Measurements from ENCODE around the gene AMOT. TPM values are rescaled to one million over a fixed set of nuclear protein-coding genes. Genes with fewer than 3 reads are reported as not detected.

Gene AMOT
- total RNA-seq, 1 donor = 5.1 TPM

DNA sequence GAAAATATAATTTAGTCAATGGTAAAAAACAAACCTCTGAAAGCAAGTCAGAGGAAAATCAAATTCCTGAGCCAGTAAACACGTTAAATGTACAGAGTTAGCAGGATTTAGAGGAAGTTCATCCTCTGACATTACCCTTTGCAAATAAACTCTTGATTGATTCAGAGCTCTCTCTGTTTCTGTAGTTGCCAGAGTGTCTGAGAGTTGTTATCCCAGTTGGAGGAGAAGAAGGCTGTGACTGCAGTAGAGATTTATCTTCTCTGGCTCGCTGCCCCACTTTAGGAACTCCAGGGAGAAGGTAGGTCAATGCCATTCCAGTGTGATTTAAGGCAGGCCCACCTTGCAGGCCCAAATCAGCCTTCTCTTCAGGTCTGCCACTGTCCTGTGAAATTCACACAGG, 6.2 kb upstream of the AMOT start:
- Histone ChIP-seq H3K9me3 (ENCODE audit: low read depth, low read length) (no peaks in the 10 kb centered on the region), H3K4me3 (ENCODE audit: insufficient read depth, low read length) (no peak overlapping the region), H3K4me2 (ENCODE audit: insufficient read depth, low read length) (no peak overlapping the region), H3K79me2 (ENCODE audit: insufficient read depth, low read length) (no peaks in the 10 kb centered on the region), H4K20me1 (ENCODE audit: insufficient read depth, low read length) (no peaks in the 10 kb centered on the region), H3K27me3 (ENCODE audit: insufficient read depth, low read length) (peaks cover 11% of the 10 kb centered on the region), H3K36me3 (ENCODE audit: insufficient read depth, low read length) (no peaks in the 10 kb centered on the region), H2AFZ (ENCODE audit: low read length) (no peak overlapping the region), H3K27ac (ENCODE audit: low read depth, low read length) (no peak overlapping the region), H3K4me1 (ENCODE audit: insufficient read depth, low read length) (no peaks in the 10 kb centered on the region)
- DNase-seq (ENCODE audit: insufficient read length, low spot score, missing footprints) = no peak
- TF ChIP-seq, protein P1, sequence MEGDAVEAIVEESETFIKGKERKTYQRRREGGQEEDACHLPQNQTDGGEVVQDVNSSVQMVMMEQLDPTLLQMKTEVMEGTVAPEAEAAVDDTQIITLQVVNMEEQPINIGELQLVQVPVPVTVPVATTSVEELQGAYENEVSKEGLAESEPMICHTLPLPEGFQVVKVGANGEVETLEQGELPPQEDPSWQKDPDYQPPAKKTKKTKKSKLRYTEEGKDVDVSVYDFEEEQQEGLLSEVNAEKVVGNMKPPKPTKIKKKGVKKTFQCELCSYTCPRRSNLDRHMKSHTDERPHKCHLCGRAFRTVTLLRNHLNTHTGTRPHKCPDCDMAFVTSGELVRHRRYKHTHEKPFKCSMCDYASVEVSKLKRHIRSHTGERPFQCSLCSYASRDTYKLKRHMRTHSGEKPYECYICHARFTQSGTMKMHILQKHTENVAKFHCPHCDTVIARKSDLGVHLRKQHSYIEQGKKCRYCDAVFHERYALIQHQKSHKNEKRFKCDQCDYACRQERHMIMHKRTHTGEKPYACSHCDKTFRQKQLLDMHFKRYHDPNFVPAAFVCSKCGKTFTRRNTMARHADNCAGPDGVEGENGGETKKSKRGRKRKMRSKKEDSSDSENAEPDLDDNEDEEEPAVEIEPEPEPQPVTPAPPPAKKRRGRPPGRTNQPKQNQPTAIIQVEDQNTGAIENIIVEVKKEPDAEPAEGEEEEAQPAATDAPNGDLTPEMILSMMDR (IDR thresholded peaks at IDR 0.05; ENCODE audit: extremely low read depth, low read depth, low read length) = no peak

- H3K79me2 ChIP-seq (ENCODE audit: insufficient read depth, low read length) = no peaks in the 10 kb centered on the region
- no peak overlapping the region for H2AFZ ChIP-seq (ENCODE audit: low read length)
- H4K20me1 ChIP-seq (ENCODE audit: insufficient read depth, low read length) = no peaks in the 10 kb centered on the region
These were observed 5.6 kb upstream of the AMOT start for GRCh38 chrX:112846187-112846586.

DNA sequence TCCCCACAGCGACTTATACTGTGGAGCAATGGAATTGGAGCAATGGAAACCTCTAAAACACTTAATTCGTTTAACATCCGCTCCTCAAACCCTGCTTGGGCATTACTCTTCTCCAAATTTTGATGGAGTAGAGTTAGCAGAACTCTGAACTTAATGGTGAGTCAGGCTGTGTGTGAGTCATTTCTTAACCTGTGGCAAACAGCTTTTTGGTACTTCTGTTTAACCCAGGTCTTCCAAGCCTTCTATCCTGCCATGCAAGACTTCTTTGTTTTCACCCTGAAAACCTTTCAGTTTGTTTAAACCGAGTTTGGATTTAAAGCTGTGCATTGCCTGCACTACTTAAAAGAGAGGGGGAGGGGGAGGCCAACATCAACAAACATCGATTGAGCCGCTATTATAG, 3.6 kb upstream of the AMOT start:
- TF ChIP-seq, protein P1 (IDR thresholded peaks at IDR 0.05; ENCODE audit: extremely low read depth, low read depth, low read length) = no peak
- Histone ChIP-seq H3K4me1 (ENCODE audit: insufficient read depth, low read length) (no peaks in the 10 kb centered on the region), H3K9me3 (ENCODE audit: low read depth, low read length) (no peaks in the 10 kb centered on the region), H3K4me2 (ENCODE audit: insufficient read depth, low read length) (no peak overlapping the region), H3K79me2 (ENCODE audit: insufficient read depth, low read length) (no peaks in the 10 kb centered on the region), H3K4me3 (ENCODE audit: insufficient read depth, low read length) (no peak overlapping the region), H4K20me1 (ENCODE audit: insufficient read depth, low read length) (no peaks in the 10 kb centered on the region), H3K36me3 (ENCODE audit: insufficient read depth, low read length) (no peaks in the 10 kb centered on the region), H2AFZ (ENCODE audit: low read length) (no peak overlapping the region), H3K27me3 (ENCODE audit: insufficient read depth, low read length) (peaks cover 16% of the 10 kb centered on the region), H3K27ac (ENCODE audit: low read depth, low read length) (no peak overlapping the region)
- DNase-seq (ENCODE audit: insufficient read length, low spot score, missing footprints) = no peak

More at GRCh38 chrX:112846187-112846586, 5.6 kb upstream of the AMOT start:
- Histone ChIP-seq H3K4me3 (ENCODE audit: insufficient read depth, low read length) (no peak overlapping the region), H3K9me3 (ENCODE audit: low read depth, low read length) (no peaks in the 10 kb centered on the region), H3K36me3 (ENCODE audit: insufficient read depth, low read length) (no peaks in the 10 kb centered on the region), H3K4me1 (ENCODE audit: insufficient read depth, low read length) (no peaks in the 10 kb centered on the region), H3K27ac (ENCODE audit: low read depth, low read length) (no peak overlapping the region), H3K27me3 (ENCODE audit: insufficient read depth, low read length) (peaks cover 12% of the 10 kb centered on the region), H3K4me2 (ENCODE audit: insufficient read depth, low read length) (no peak overlapping the region)
- TF ChIP-seq, protein P1 (IDR thresholded peaks at IDR 0.05; ENCODE audit: extremely low read depth, low read depth, low read length) = no peak
- DNase-seq (ENCODE audit: insufficient read length, low spot score, missing footprints) = no peak

GRCh38 chrX:112841820-112842157, 1.2 kb upstream of the AMOT start:
- Histone ChIP-seq H3K9me3 (ENCODE audit: low read depth, low read length) (no peaks in the 10 kb centered on the region), H3K4me3 (ENCODE audit: insufficient read depth, low read length) (peak overlapping the region; percentile 73), H4K20me1 (ENCODE audit: insufficient read depth, low read length) (no peaks in the 10 kb centered on the region), H3K27ac (ENCODE audit: low read depth, low read length) (no peak overlapping the region), H3K27me3 (ENCODE audit: insufficient read depth, low read length) (peaks cover 33% of the 10 kb centered on the region), H3K4me2 (ENCODE audit: insufficient read depth, low read length) (peak overlapping the region; percentile 81), H3K79me2 (ENCODE audit: insufficient read depth, low read length) (no peaks in the 10 kb centered on the region), H3K4me1 (ENCODE audit: insufficient read depth, low read length) (no peaks in the 10 kb centered on the region), H3K36me3 (ENCODE audit: insufficient read depth, low read length) (no peaks in the 10 kb centered on the region), H2AFZ (ENCODE audit: low read length) (peak overlapping the region; percentile 78)
- DNase-seq (ENCODE audit: insufficient read length, low spot score, missing footprints) = no peak
- TF ChIP-seq, protein P1 (IDR thresholded peaks at IDR 0.05; ENCODE audit: extremely low read depth, low read depth, low read length) = no peak

All from osteoblast (primary cell).